GM12872 (cell line): ENCODE results near the gene SORCS2.

Experiments used
- CTCF ChIP-seq: IDR thresholded peaks from 3 replicates; pipeline ENCODE4 v1.5.1; 2011; ENCODE audit warnings: low read depth, mild to moderate bottlenecking, low read length, moderate library complexity; ENCODE audit not compliant: insufficient read depth

Gene SORCS2

GRCh38 chr4:7222521-7222920, 30.2 kb downstream of the SORCS2 start:
- no peak for TF ChIP-seq CTCF

GRCh38 chr4:7223541-7223940, 31.2 kb downstream of the SORCS2 start:
- no peak for TF ChIP-seq CTCF

GRCh38 chr4:7224001-7224400, 31.7 kb downstream of the SORCS2 start:
- no peak for TF ChIP-seq CTCF

GRCh38 chr4:7224878-7225533, 32.7 kb downstream of the SORCS2 start:
- TF ChIP-seq CTCF, result no peak

GRCh38 chr4:7226439-7226838, 34.1 kb downstream of the SORCS2 start:
- no peak for TF ChIP-seq CTCF

GRCh38 chr4:7227008-7227407, 34.7 kb downstream of the SORCS2 start:
- no peak for TF ChIP-seq CTCF

- TF ChIP-seq CTCF, result no peak
Observed at GRCh38 chr4:7228734-7229133, 36.4 kb downstream of the SORCS2 start.

- no peak for TF ChIP-seq CTCF
Observed at GRCh38 chr4:7232061-7232650, 39.8 kb downstream of the SORCS2 start.
